Thoracic aorta (tissue), 2 donors: ENCODE measurements around the gene HPCAL1. TPM values are rescaled to one million over a fixed set of nuclear protein-coding genes. Genes with fewer than 3 reads are reported as not detected.

ENCODE experiments used
- ATAC-seq: fragments of 150-250 bp; one replicate; pipeline ENCODE4 v1.8.0; 2017; ENCODE audit warnings: low read depth; ENCODE audit not compliant: insufficient number of reproducible peaks, low FRiP score
- DNase-seq: peaks from one replicate; pipeline ENCODE4 v3.0.0-alpha.2; 2020; ENCODE audit warnings: low spot score
- H3K27ac ChIP-seq, 2 donors: fragments of 200-600 bp; sonication (generic); 1 replicate in 1 of 2; 2 replicates in 1 of 2; pipeline ENCODE4 v1.5.1; 2016; ENCODE audit warnings: mild to moderate bottlenecking in 2 of 2, moderate library complexity in 2 of 2
- H3K27me3 ChIP-seq: fragments of 200-600 bp; sonication (generic); replicated peaks from 2 replicates; pipeline ENCODE4 v1.6.0; 2016; ENCODE audit warnings: mild to moderate bottlenecking; ENCODE audit not compliant: insufficient read depth
- H3K36me3 ChIP-seq: fragments of 200-600 bp; sonication (generic); one replicate; pipeline ENCODE4 v1.5.1; 2016
- H3K4me1 ChIP-seq, 2 donors: fragments of 200-600 bp; sonication (generic); 1 replicate in 1 of 2; 2 replicates in 1 of 2; pipeline versions ENCODE4 v1.5.1 to v1.6.0; 2016; ENCODE audit warnings: low read depth in 2 of 2, mild to moderate bottlenecking in 1 of 2; ENCODE audit not compliant: control insufficient read depth in 1 of 2
- H3K4me3 ChIP-seq: fragments of 200-600 bp; sonication (generic); 2 replicates; pipeline ENCODE4 v1.5.1; 2016; ENCODE audit warnings: mild to moderate bottlenecking
- H3K9me3 ChIP-seq: fragments of 200-600 bp; sonication (generic); 2 replicates; pipeline ENCODE4 v1.5.1; 2016
- CTCF ChIP-seq: fragments of 200-600 bp; sonication (generic); IDR thresholded peaks from one replicate; pipeline ENCODE4 v1.5.1; 2019; ENCODE audit warnings: antibody characterized with exemption
- total RNA-seq, 2 donors: library from RNA; depleted of rRNA; stranded (reverse); fragments of >200 nt; gene quantifications; one replicate each; pipeline versions ENCODE4 v1.1.0 to v1.2.3, GENCODE V29; 2016

Gene HPCAL1
- total RNA-seq, 2 donors from 2014 or later = 34.6 to 50.2 TPM

- Histone ChIP-seq H3K9me3 (no peaks in the 10 kb centered on the region), H3K27me3 (no peaks in the 10 kb centered on the region)
- no peak for ATAC-seq
These were observed 109.7 kb downstream of the HPCAL1 start for GRCh38 chr2:10412380-10412779.

DNA sequence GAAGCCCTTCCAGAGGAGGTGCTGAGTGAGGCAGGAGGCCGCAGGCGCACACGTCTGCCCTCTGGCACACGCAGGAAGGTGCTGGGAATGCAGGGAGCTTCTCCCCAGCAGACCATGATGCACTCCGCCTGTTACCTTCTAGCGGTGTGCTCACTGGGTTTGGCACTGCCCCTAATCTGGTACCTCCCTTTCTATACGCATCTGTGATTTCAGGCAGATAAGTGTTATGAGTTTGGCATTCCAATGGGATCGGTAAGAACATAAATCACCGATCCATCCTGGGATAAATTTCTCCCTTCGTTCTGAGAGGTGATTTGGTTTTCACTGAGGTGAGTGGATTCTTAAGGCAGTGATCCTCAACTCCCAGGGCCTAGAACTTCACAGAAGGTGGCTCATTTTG lies 110.8 kb downstream of the HPCAL1 start:
- no peak overlapping the region for H3K4me3 ChIP-seq
- no peak for ATAC-seq
- peak overlapping the region in 1 of 2 donors; percentile 53 for H3K27ac ChIP-seq
- TF ChIP-seq CTCF = no peak
- H3K36me3 ChIP-seq = no peaks in the 10 kb centered on the region
- peaks cover 9 to 25% of the 10 kb centered on the region in 2 donors for H3K4me1 ChIP-seq
- no peaks in the 10 kb centered on the region for H3K9me3 ChIP-seq
- no peak for DNase-seq
- H3K27me3 ChIP-seq = no peaks in the 10 kb centered on the region

More at GRCh38 chr2:10412380-10412779, 109.7 kb downstream of the HPCAL1 start:
- Histone ChIP-seq H3K27ac (no peak overlapping the region), H3K4me3 (no peak overlapping the region), H3K4me1 (peaks cover 18 to 36% of the 10 kb centered on the region in 2 donors), H3K36me3 (no peaks in the 10 kb centered on the region)
- no peak for TF ChIP-seq CTCF
- no peak for DNase-seq

DNA sequence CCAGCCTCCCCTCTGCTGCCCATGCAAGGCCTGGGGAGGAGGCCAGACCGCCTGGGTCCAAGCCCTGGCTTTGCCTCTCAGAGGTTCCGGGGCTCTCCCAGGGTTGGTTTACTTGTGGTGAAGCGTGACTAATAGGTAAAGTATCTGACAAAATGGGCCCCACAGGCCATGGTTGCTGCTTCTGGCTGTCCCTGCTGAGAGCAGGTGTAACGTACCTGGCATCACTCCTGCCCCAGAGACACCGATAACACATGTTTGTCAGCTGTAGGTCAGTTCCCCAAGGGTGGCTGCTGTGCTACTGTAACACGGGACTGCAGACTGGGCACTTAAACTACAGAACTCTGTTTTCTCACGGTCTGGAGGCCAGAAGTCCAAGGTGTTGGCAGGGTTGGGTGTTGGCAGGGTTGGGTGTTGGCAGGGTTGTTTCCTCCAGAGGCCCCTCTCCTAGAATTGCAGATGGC lies 111.3 kb downstream of the HPCAL1 start:
- ATAC-seq (no peak), DNase-seq (no peak)
- Histone ChIP-seq H3K4me1 (peaks cover 4 to 23% of the 10 kb centered on the region in 2 donors), H3K4me3 (no peak overlapping the region), H3K27ac (peak overlapping the region in 1 of 2 donors; percentile 53), H3K27me3 (no peaks in the 10 kb centered on the region), H3K36me3 (no peaks in the 10 kb centered on the region), H3K9me3 (no peaks in the 10 kb centered on the region)
- no peak for TF ChIP-seq CTCF

DNA sequence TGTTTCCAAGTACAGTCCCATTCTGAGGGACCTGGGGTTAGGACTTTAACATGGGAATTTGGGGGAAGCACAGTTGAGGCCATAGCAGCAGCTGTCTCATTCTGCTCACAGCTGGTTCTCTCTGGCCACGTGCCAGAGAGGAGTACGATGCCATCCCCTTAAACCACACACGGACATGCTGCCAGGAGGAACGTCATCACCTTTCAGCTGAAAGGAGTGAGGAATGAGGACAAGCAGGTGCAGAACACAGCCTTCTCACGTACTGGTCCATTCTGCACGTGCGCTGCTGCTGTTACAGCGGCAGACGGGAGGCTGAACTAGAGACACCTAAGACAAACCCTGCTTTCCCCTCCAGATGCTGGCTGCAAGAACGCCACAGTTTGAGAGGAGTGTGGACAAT lies 111.9 kb downstream of the HPCAL1 start:
- Histone ChIP-seq H3K36me3 (no peaks in the 10 kb centered on the region), H3K4me3 (no peak overlapping the region), H3K9me3 (no peaks in the 10 kb centered on the region), H3K4me1 (peaks cover 0 to 19% of the 10 kb centered on the region in 2 donors), H3K27ac (no peak overlapping the region), H3K27me3 (no peaks in the 10 kb centered on the region)
- TF ChIP-seq CTCF = no peak
- DNase-seq = no peak
- no peak for ATAC-seq

DNA sequence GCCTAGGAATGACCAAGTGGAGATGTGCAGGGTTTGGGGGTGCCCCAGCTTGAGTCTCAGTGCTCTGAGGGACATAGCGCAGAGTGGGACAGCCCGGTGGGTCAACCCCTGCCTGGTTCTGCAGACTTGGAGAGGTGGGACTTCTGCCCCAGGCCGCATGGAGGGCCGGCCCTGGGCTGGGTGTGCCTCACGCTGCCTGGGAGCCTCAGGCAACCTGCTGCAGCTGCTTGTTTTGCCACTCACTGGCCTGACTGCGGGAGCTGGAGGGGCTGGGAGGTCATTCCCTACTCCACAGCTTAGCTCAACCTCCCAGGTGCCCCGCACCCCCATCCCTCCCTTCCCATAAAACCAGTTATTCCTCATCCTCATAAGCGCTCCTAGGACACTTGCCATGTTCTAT lies 112.3 kb downstream of the HPCAL1 start:
- Histone ChIP-seq H3K4me3 (no peak overlapping the region), H3K4me1 (peaks cover 0 to 19% of the 10 kb centered on the region in 2 donors), H3K27me3 (no peaks in the 10 kb centered on the region), H3K9me3 (no peaks in the 10 kb centered on the region), H3K36me3 (no peaks in the 10 kb centered on the region), H3K27ac (no peak overlapping the region)
- DNase-seq (no peak), ATAC-seq (no peak)
- no peak for TF ChIP-seq CTCF
